ENCODE results near the gene MLANA. TPM values are rescaled to one million over a fixed set of nuclear protein-coding genes. Genes with fewer than 3 reads are reported as not detected.

The MLANA gene
- total RNA-seq, 6 donors from 2014 or later, result not detected

GRCh38 chr9:5872511-5872910 is 18.2 kb upstream of the MLANA start:
- DNase-seq (no peak), ATAC-seq (ENCODE audit: low FRiP score in 2 of 2) (no peak)
- WGBS, 2 donors, result 67 to 87% methylated on average over 4 of the region's 4 CpGs
- Histone ChIP-seq H3K27me3 (no peaks in the 10 kb centered on the region), H3K36me3 (no peaks in the 10 kb centered on the region), H3K9me3 (no peaks in the 10 kb centered on the region), H3K27ac (peak overlapping the region in 1 of 4 donors; percentile 42), H3K4me3 (no peak overlapping the region), H3K4me1 (no peaks in the 10 kb centered on the region)
- TF ChIP-seq POLR2AphosphoS5 (IDR thresholded peaks at IDR 0.05) (no peak), POLR2A (IDR thresholded peaks at IDR 0.05) (no peak), EP300 (IDR thresholded peaks at IDR 0.05) (no peak), CTCF (IDR thresholded peaks at IDR 0.05) (no peak)

GRCh38 chr9:5873439-5873838 is 17.2 kb upstream of the MLANA start:
- H3K4me1 ChIP-seq, result no peaks in the 10 kb centered on the region
- DNase-seq (no peak), ATAC-seq (ENCODE audit: low FRiP score in 2 of 2) (no peak)
- 96 to 97% methylated on average over 5 of the region's 5 CpGs for WGBS, 2 donors
- TF ChIP-seq POLR2AphosphoS5 (IDR thresholded peaks at IDR 0.05) (no peak), CTCF (IDR thresholded peaks at IDR 0.05) (no peak), EP300 (IDR thresholded peaks at IDR 0.05) (no peak), POLR2A (IDR thresholded peaks at IDR 0.05) (no peak)
- H3K9me3 ChIP-seq, result no peaks in the 10 kb centered on the region
- H3K27ac ChIP-seq, result no peak overlapping the region
- H3K36me3 ChIP-seq, result no peaks in the 10 kb centered on the region
- H3K4me3 ChIP-seq, result no peak overlapping the region
- no peaks in the 10 kb centered on the region for H3K27me3 ChIP-seq

GRCh38 chr9:5874048-5874447 is 16.6 kb upstream of the MLANA start:
- TF ChIP-seq POLR2AphosphoS5 (IDR thresholded peaks at IDR 0.05) (no peak), CTCF (IDR thresholded peaks at IDR 0.05) (no peak), EP300 (IDR thresholded peaks at IDR 0.05) (no peak)

GRCh38 chr9:5876026-5876425 is 14.7 kb upstream of the MLANA start:
- 85 to 100% methylated on average over 1 of the region's 1 CpG for WGBS, 2 donors
- H3K4me1 ChIP-seq, result no peaks in the 10 kb centered on the region
- no peaks in the 10 kb centered on the region for H3K27me3 ChIP-seq
- TF ChIP-seq POLR2AphosphoS5 (IDR thresholded peaks at IDR 0.05) (no peak), CTCF (IDR thresholded peaks at IDR 0.05) (no peak), EP300 (IDR thresholded peaks at IDR 0.05) (no peak), POLR2A (IDR thresholded peaks at IDR 0.05) (no peak)
- H3K36me3 ChIP-seq, result no peaks in the 10 kb centered on the region
- H3K27ac ChIP-seq, result no peak overlapping the region
- ATAC-seq (ENCODE audit: low FRiP score in 2 of 2) (no peak), DNase-seq (no peak)
- H3K9me3 ChIP-seq, result no peaks in the 10 kb centered on the region
- no peak overlapping the region for H3K4me3 ChIP-seq

More at GRCh38 chr9:5874048-5874447, 16.6 kb upstream of the MLANA start:
- ATAC-seq (ENCODE audit: low FRiP score in 2 of 2) (no peak), DNase-seq (no peak)
- Histone ChIP-seq H3K4me1 (no peaks in the 10 kb centered on the region), H3K36me3 (no peaks in the 10 kb centered on the region), H3K27me3 (no peaks in the 10 kb centered on the region), H3K9me3 (no peaks in the 10 kb centered on the region), H3K27ac (no peak overlapping the region), H3K4me3 (no peak overlapping the region)
- 83 to 86% methylated on average over 2 of the region's 2 CpGs for WGBS, 2 donors

- Histone ChIP-seq H3K4me3 (no peak overlapping the region), H3K36me3 (no peaks in the 10 kb centered on the region), H3K27me3 (no peaks in the 10 kb centered on the region), H3K27ac (no peak overlapping the region), H3K9me3 (no peaks in the 10 kb centered on the region), H3K4me1 (no peaks in the 10 kb centered on the region)
- ATAC-seq (ENCODE audit: low FRiP score in 2 of 2), result no peak
- no peak for TF ChIP-seq POLR2AphosphoS5 (IDR thresholded peaks at IDR 0.05)
- TF ChIP-seq CTCF (IDR thresholded peaks at IDR 0.05), result no peak
- TF ChIP-seq EP300 (IDR thresholded peaks at IDR 0.05), result no peak
- TF ChIP-seq POLR2A (IDR thresholded peaks at IDR 0.05), result no peak
- DNase-seq, result no peak
- 91 to 94% methylated on average over 6 to 7 of the region's 7 CpGs for WGBS, 2 donors
Observed at GRCh38 chr9:5876711-5877110, 14.0 kb upstream of the MLANA start.

Data from upper lobe of left lung (tissue), 6 donors.